Endothelial cell of umbilical vein (primary cell): ENCODE measurements around the gene SSH2. TPM values are rescaled to one million over a fixed set of nuclear protein-coding genes. Genes with fewer than 3 reads are reported as not detected.

ENCODE experiments used
- BruUV-seq: library from RNA; stranded (reverse); fragments of 400-500 nt; replicated peaks from 2 replicates; lab custom pipeline; 2021; lab: Mats Ljungman, UMichigan
- CTCF ChIA-PET: fragments of 300-600, 350-600 bp; sonication (Branson Sonifier 250); formaldehyde crosslinking; loops from one replicate; lab custom pipeline; 2021; ENCODE audit warnings: antibody characterized with exemption, inconsistent platforms; lab: Charles Lee
- POLR2A ChIA-PET: fragments of 300-600, 350-600 bp; sonication (Branson Sonifier 250); formaldehyde crosslinking; loops from one replicate; lab custom pipeline; 2021; ENCODE audit warnings: antibody characterized with exemption, inconsistent platforms; lab: Charles Lee
- DNase-seq: peaks from one replicate; pipeline ENCODE4 v3.0.0-alpha.2; 2011; ENCODE audit warnings: low read depth, low spot score
- FAIRE-seq: peaks from 2 replicates; lab custom pipeline; 2011; peaks lifted over from hg19 to GRCh38; lab: Jason Lieb, UNC
- H2AFZ ChIP-seq: 2 replicates; pipeline ENCODE4 v1.6.0; 2012; ENCODE audit warnings: low read depth, low read length, control low read depth, inconsistent platforms
- H3K27ac ChIP-seq: 2 replicates; pipeline ENCODE4 v1.5.1; 2011; ENCODE audit warnings: low read depth, mild to moderate bottlenecking, control low read depth, low read length, moderate library complexity; ENCODE audit not compliant: insufficient read depth
- H3K27me3 ChIP-seq, 2 experiments: 2 replicates each; pipeline versions ENCODE4 v1.6.0 to v1.6.1; 2011; ENCODE audit warnings: low read length in 2 of 2, mixed read lengths in 1 of 2; ENCODE audit not compliant: control insufficient read depth in 2 of 2, insufficient read depth in 2 of 2
- H3K36me3 ChIP-seq, 2 experiments: 2 replicates in 1 of 2; 3 replicates in 1 of 2; pipeline ENCODE4 v1.5.1; 2011; ENCODE audit warnings: low read length in 2 of 2, mild to moderate bottlenecking in 1 of 2, moderate library complexity in 1 of 2; ENCODE audit not compliant: control insufficient read depth in 2 of 2, insufficient read depth in 2 of 2; ENCODE audit errors: extremely low read depth in 1 of 2
- H3K4me1 ChIP-seq: 3 replicates; pipeline ENCODE4 v1.5.1; 2011; ENCODE audit warnings: mild to moderate bottlenecking, low read length; ENCODE audit not compliant: control insufficient read depth, insufficient read depth; ENCODE audit errors: extremely low read depth
- H3K4me2 ChIP-seq: 2 replicates; pipeline ENCODE4 v1.6.1; 2011; ENCODE audit warnings: low read length, control low read depth, mixed read lengths; ENCODE audit not compliant: insufficient read depth
- H3K4me3 ChIP-seq, 3 experiments: fragments of 200-600 bp in 1 of 3; sonication (generic), shearing (Covaris generic) in 1 of 3; replicated peaks in 1 of 3; 2 replicates each; pipeline ENCODE4 v1.5.1; 2011 to 2016; ENCODE audit warnings: control low read depth in 3 of 3, low read length in 3 of 3, mild to moderate bottlenecking in 2 of 3, inconsistent platforms in 1 of 3, low read depth in 1 of 3, moderate library complexity in 1 of 3; ENCODE audit not compliant: insufficient read depth in 1 of 3
- H3K79me2 ChIP-seq: 2 replicates; pipeline ENCODE4 v1.6.0; 2012; ENCODE audit warnings: low read length, inconsistent platforms; ENCODE audit not compliant: control insufficient read depth, insufficient read depth
- H3K9ac ChIP-seq: replicated peaks from 2 replicates; pipeline ENCODE3; 2011; ENCODE audit warnings: low read length, control low read depth; ENCODE audit not compliant: insufficient read depth; ENCODE audit errors: extremely low read depth
- H3K9me1 ChIP-seq: replicated peaks from 3 replicates; pipeline ENCODE4 v1.6.0; 2011; ENCODE audit warnings: mild to moderate bottlenecking, low read length; ENCODE audit not compliant: control insufficient read depth, insufficient read depth; ENCODE audit errors: extremely low read depth
- H3K9me3 ChIP-seq: replicated peaks from 2 replicates; pipeline ENCODE4 v1.5.1; 2012; ENCODE audit warnings: low read length, inconsistent platforms; ENCODE audit not compliant: control insufficient read depth, insufficient read depth
- H4K20me1 ChIP-seq: replicated peaks from 2 replicates; pipeline ENCODE3; 2011; ENCODE audit warnings: mild to moderate bottlenecking, low read length; ENCODE audit not compliant: control insufficient read depth, insufficient read depth; ENCODE audit errors: extremely low read depth
- CTCF ChIP-seq, 2 donors: IDR thresholded peaks; 1 replicate in 1 of 2; 2 replicates in 1 of 2; pipeline ENCODE4 v1.5.1; 2011; ENCODE audit warnings: low read length in 2 of 2, mild to moderate bottlenecking in 2 of 2, moderate library complexity in 2 of 2, control low read depth in 1 of 2, inconsistent platforms in 1 of 2, low read depth in 1 of 2; ENCODE audit not compliant: insufficient read depth in 1 of 2; ENCODE audit errors: extremely low read depth in 1 of 2
- EZH2 ChIP-seq: IDR thresholded peaks from 2 replicates; pipeline ENCODE4 v1.6.1; 2012; ENCODE audit warnings: borderline replicate concordance, low read depth, mild to moderate bottlenecking, moderate library complexity, low read length, inconsistent platforms; ENCODE audit not compliant: severe bottlenecking
- FOS ChIP-seq: IDR thresholded peaks from 2 replicates; pipeline ENCODE4 v1.6.1; 2011; ENCODE audit warnings: mild to moderate bottlenecking, low read length, moderate library complexity, borderline replicate concordance; ENCODE audit not compliant: insufficient read depth
- GATA2 ChIP-seq: IDR thresholded peaks from 2 replicates; pipeline ENCODE4 v1.7.0; 2011; ENCODE audit warnings: low read depth, mild to moderate bottlenecking, moderate library complexity, mixed read lengths, low read length; ENCODE audit not compliant: insufficient read length, insufficient read depth
- JUN ChIP-seq: IDR thresholded peaks from 2 replicates; pipeline ENCODE4 v1.6.1; 2011; ENCODE audit warnings: borderline replicate concordance, low read depth; ENCODE audit not compliant: insufficient read length, insufficient read depth
- MAX ChIP-seq: IDR thresholded peaks from 2 replicates; pipeline ENCODE4 v1.6.1; 2011; ENCODE audit not compliant: insufficient read depth, insufficient read length
- POLR2A ChIP-seq: IDR thresholded peaks from 2 replicates; pipeline ENCODE4 v1.6.1; 2012; ENCODE audit warnings: low read depth, mild to moderate bottlenecking, control low read depth, low read length
- POLR2AphosphoS5 ChIP-seq: IDR thresholded peaks from 2 replicates; pipeline ENCODE4 v1.6.1; 2012; ENCODE audit warnings: low read depth, mild to moderate bottlenecking, control low read depth, low read length, moderate library complexity; ENCODE audit not compliant: insufficient read depth
- dilution Hi-C: fragments of 300-500 bp; cut with MboI; formaldehyde crosslinking; loops from one replicate; pipeline ENCODE4 v1.15.0; 2019; ENCODE audit warnings: low sequenced_read_pairs; ENCODE audit not compliant: extremely low pct_ligation_motif_present
- intact Hi-C: fragments of 100-400 bp; cut with micrococcal nuclease; formaldehyde crosslinking; loops from one replicate; pipeline ENCODE4 v1.10.0; 2022
- polyA plus RNA-seq, 4 experiments: library from polyadenylated mRNA; depleted of rRNA in 3 of 4; stranded (reverse) in 3 of 4; unstranded in 1 of 4; fragments of >200 nt; gene quantifications; 2 replicates each; pipeline versions ENCODE4 v1.2.1 to v1.2.3, GENCODE V29; 2011 to 2012; ENCODE audit warnings: missing spikeins in 1 of 4
- total RNA-seq: library from RNA; stranded (reverse); gene quantifications from 2 replicates; pipeline ENCODE4 v1.2.3, GENCODE V29; 2021

Gene SSH2
- total and polyA plus RNA-seq, 2 donors (not counting 3 experiments of a cell fraction or from before 2014, with no cell fraction given): 24.6 to 60.9 TPM

- dilution Hi-C loops (no loop called here), intact Hi-C loops (no loop called here)
- CTCF ChIA-PET: interaction anchor here (1.7 to 2.4 kb wide), 2 partner anchors 22 to 109 kb away, joined by 5 to 9 read pairs; no protein-coding TSS in a partner anchor
Observed at GRCh38 chr17:29749045-29749825, 180.8 kb downstream of the SSH2 start.

More at GRCh38 chr17:29749045-29749825, 180.8 kb downstream of the SSH2 start:
- H3K9me1 ChIP-seq: peaks cover 2% of the 10 kb centered on the region
- BruUV-seq: no TSS peak
- FAIRE-seq (no peak), DNase-seq (no peak)
- peaks cover 6% of the 10 kb centered on the region for H3K79me2 ChIP-seq
- POLR2A ChIA-PET: no interaction called here
- H3K4me1 ChIP-seq: peaks cover 14% of the 10 kb centered on the region
- H3K9ac ChIP-seq: no peak overlapping the region
- no peaks in the 10 kb centered on the region for H3K9me3 ChIP-seq
- H3K27ac ChIP-seq: no peak overlapping the region
- H3K27me3 ChIP-seq: no peaks in the 10 kb centered on the region
- TF ChIP-seq MAX: no peak
- no peak for TF ChIP-seq POLR2AphosphoS5
- TF ChIP-seq EZH2: no peak
- no peak for TF ChIP-seq FOS
- no peak for TF ChIP-seq CTCF (IDR thresholded peaks at IDR 0.05; ENCODE audit: extremely low read depth in 1 of 2, insufficient read depth in 1 of 2, low read depth in 1 of 2, low read length in 2 of 2)
- no peak for TF ChIP-seq GATA2
- no peak for TF ChIP-seq JUN
- TF ChIP-seq POLR2A: no peak
- no peaks in the 10 kb centered on the region for H4K20me1 ChIP-seq
- no peak overlapping the region for H3K4me3 ChIP-seq
- no peak overlapping the region for H3K4me2 ChIP-seq
- H3K36me3 ChIP-seq: peaks cover 0 to 2% of the 10 kb centered on the region in 2 experiments
- H2AFZ ChIP-seq: no peak overlapping the region
